ENCODE measurements around the gene SUGCT.

DNA sequence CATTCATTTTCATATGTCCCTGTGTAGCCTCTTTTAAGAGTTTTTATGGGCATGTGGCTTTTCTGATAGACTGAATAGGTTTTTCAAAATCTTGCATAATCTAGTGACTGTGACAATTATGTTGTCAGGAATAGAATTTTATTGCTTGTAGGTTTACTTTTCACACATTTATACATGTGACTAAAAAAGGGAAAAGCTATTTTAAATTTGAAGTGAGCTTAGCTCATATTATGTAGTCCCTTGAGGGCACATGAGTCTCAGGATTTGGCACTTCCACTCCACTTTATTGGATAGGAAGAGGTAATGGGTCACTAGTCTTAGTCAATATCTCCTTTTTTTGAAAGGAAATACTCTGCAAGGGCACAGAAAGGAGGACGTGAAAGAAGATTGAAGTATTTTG, 247.3 kb downstream of the SUGCT start:
- TF ChIP-seq, protein P1, sequence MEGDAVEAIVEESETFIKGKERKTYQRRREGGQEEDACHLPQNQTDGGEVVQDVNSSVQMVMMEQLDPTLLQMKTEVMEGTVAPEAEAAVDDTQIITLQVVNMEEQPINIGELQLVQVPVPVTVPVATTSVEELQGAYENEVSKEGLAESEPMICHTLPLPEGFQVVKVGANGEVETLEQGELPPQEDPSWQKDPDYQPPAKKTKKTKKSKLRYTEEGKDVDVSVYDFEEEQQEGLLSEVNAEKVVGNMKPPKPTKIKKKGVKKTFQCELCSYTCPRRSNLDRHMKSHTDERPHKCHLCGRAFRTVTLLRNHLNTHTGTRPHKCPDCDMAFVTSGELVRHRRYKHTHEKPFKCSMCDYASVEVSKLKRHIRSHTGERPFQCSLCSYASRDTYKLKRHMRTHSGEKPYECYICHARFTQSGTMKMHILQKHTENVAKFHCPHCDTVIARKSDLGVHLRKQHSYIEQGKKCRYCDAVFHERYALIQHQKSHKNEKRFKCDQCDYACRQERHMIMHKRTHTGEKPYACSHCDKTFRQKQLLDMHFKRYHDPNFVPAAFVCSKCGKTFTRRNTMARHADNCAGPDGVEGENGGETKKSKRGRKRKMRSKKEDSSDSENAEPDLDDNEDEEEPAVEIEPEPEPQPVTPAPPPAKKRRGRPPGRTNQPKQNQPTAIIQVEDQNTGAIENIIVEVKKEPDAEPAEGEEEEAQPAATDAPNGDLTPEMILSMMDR (IDR thresholded peaks at IDR 0.05; ENCODE audit: low read length), result no peak
- TF ChIP-seq EZH2 (optimal IDR thresholded peaks at IDR 0.05; ENCODE audit: low read depth, low read length), result no peak
